SJSA1 (cell line): ENCODE measurements around the gene IL1RAP. TPM values are rescaled to one million over a fixed set of nuclear protein-coding genes. Genes with fewer than 3 reads are reported as not detected.
"Not testable (repeated sequence)": the region's sequence is repeated elsewhere in the genome, so short reads cannot be mapped to it uniquely, and the experiment has no call there.

ENCODE experiments used
- DNase-seq, 2 experiments: peaks; one replicate each; pipeline ENCODE4 v3.0.0-alpha.2; 2015 to 2020; ENCODE audit warnings: low spot score in 2 of 2, low read depth in 1 of 2
- H3K27ac ChIP-seq: fragments of 250-450 bp; sonication (Bioruptor Pico); 2 replicates; pipeline ENCODE4 v1.5.1; 2020; ENCODE audit warnings: mild to moderate bottlenecking, moderate library complexity
- H3K27me3 ChIP-seq: fragments of 250-450 bp; sonication (Bioruptor Pico); replicated peaks from 2 replicates; pipeline ENCODE4 v1.5.1; 2020; ENCODE audit warnings: mild to moderate bottlenecking, moderate library complexity
- H3K36me3 ChIP-seq: fragments of 250-450 bp; sonication (Bioruptor Pico); 2 replicates; pipeline ENCODE4 v1.5.1; 2020; ENCODE audit warnings: mild to moderate bottlenecking
- H3K4me1 ChIP-seq: fragments of 250-450 bp; sonication (Bioruptor Pico); replicated peaks from 2 replicates; pipeline ENCODE4 v1.6.1; 2021; ENCODE audit warnings: mild to moderate bottlenecking
- H3K4me3 ChIP-seq: fragments of 250-450 bp; sonication (Bioruptor Pico); 2 replicates; pipeline ENCODE4 v1.5.1; 2020; ENCODE audit warnings: mild to moderate bottlenecking
- H3K9me3 ChIP-seq: fragments of 250-450 bp; sonication (Bioruptor Pico); replicated peaks from 2 replicates; pipeline ENCODE4 v1.5.1; 2020; ENCODE audit warnings: mild to moderate bottlenecking
- total RNA-seq: library from RNA; depleted of rRNA; stranded (reverse); fragments of >200 nt; shearing (Covaris generic); gene quantifications from 2 replicates; pipeline ENCODE4 v1.2.3, GENCODE V29; 2014

IL1RAP gene
- total RNA-seq, 1 experiment from 2014 or later, result 29.6 TPM

GRCh38 chr3:190496859-190497258 lies 17.0 kb upstream of the IL1RAP start:
- H3K9me3 ChIP-seq, result no peaks in the 10 kb centered on the region
- no peak for DNase-seq
- no peak overlapping the region for H3K27ac ChIP-seq
- H3K4me3 ChIP-seq, result no peak overlapping the region
- no peaks in the 10 kb centered on the region for H3K4me1 ChIP-seq
- no peaks in the 10 kb centered on the region for H3K27me3 ChIP-seq
- H3K36me3 ChIP-seq, result no peaks in the 10 kb centered on the region

- Histone ChIP-seq H3K4me3 (no peak overlapping the region), H3K27ac (no peak overlapping the region), H3K27me3 (no peaks in the 10 kb centered on the region), H3K4me1 (no peaks in the 10 kb centered on the region), H3K36me3 (no peaks in the 10 kb centered on the region), H3K9me3 (no peaks in the 10 kb centered on the region)
- no peak for DNase-seq
Measured at GRCh38 chr3:190497811-190498210, 16.1 kb upstream of the IL1RAP start.

GRCh38 chr3:190498293-190498692 lies 15.6 kb upstream of the IL1RAP start:
- DNase-seq, result no peak
- Histone ChIP-seq H3K4me1 (no peaks in the 10 kb centered on the region), H3K27me3 (no peaks in the 10 kb centered on the region), H3K36me3 (no peaks in the 10 kb centered on the region), H3K27ac (no peak overlapping the region), H3K4me3 (no peak overlapping the region), H3K9me3 (no peaks in the 10 kb centered on the region)

GRCh38 chr3:190499122-190499521 lies 14.8 kb upstream of the IL1RAP start:
- no peak for DNase-seq
- H3K4me3 ChIP-seq, result no peak overlapping the region
- no peak overlapping the region for H3K27ac ChIP-seq
- no peaks in the 10 kb centered on the region for H3K36me3 ChIP-seq
- H3K27me3 ChIP-seq, result no peaks in the 10 kb centered on the region
- no peaks in the 10 kb centered on the region for H3K4me1 ChIP-seq
- H3K9me3 ChIP-seq, result no peaks in the 10 kb centered on the region

- DNase-seq, result no peak
- Histone ChIP-seq H3K9me3 (no peaks in the 10 kb centered on the region), H3K36me3 (no peaks in the 10 kb centered on the region), H3K4me1 (no peaks in the 10 kb centered on the region), H3K4me3 (no peak overlapping the region), H3K27ac (no peak overlapping the region), H3K27me3 (no peaks in the 10 kb centered on the region)
Measured at GRCh38 chr3:190502946-190503345, 10.9 kb upstream of the IL1RAP start.

- H3K4me3 ChIP-seq, result no peak overlapping the region
- H3K9me3 ChIP-seq, result no peaks in the 10 kb centered on the region
- no peaks in the 10 kb centered on the region for H3K36me3 ChIP-seq
- H3K4me1 ChIP-seq, result no peaks in the 10 kb centered on the region
- no peak overlapping the region for H3K27ac ChIP-seq
- no peaks in the 10 kb centered on the region for H3K27me3 ChIP-seq
- no peak for DNase-seq
Measured at GRCh38 chr3:190504354-190505125, 9.3 kb upstream of the IL1RAP start.

GRCh38 chr3:190505381-190506003 lies 8.4 kb upstream of the IL1RAP start:
- H3K4me3 ChIP-seq, result no peak overlapping the region
- H3K27me3 ChIP-seq, result no peaks in the 10 kb centered on the region
- H3K4me1 ChIP-seq, result no peaks in the 10 kb centered on the region
- H3K9me3 ChIP-seq, result no peaks in the 10 kb centered on the region
- H3K36me3 ChIP-seq, result no peaks in the 10 kb centered on the region
- no peak for DNase-seq
- H3K27ac ChIP-seq, result no peak overlapping the region

GRCh38 chr3:190506271-190506670 lies 7.6 kb upstream of the IL1RAP start:
- Histone ChIP-seq H3K4me3 (no peak overlapping the region), H3K4me1 (no peaks in the 10 kb centered on the region), H3K27me3 (no peaks in the 10 kb centered on the region), H3K27ac (no peak overlapping the region), H3K36me3 (no peaks in the 10 kb centered on the region), H3K9me3 (no peaks in the 10 kb centered on the region)
- no peak for DNase-seq

- Histone ChIP-seq H3K27me3 (no peaks in the 10 kb centered on the region), H3K4me1 (peaks cover 16% of the 10 kb centered on the region), H3K27ac (no peak overlapping the region), H3K9me3 (no peaks in the 10 kb centered on the region), H3K36me3 (peaks cover 5% of the 10 kb centered on the region; the same call in 1 of the 2 replicates), H3K4me3 (no peak overlapping the region)
- no peak for DNase-seq
Measured at GRCh38 chr3:190512666-190513065, 1.2 kb upstream of the IL1RAP start.

- Histone ChIP-seq H3K27me3 (no peaks in the 10 kb centered on the region), H3K9me3 (no peaks in the 10 kb centered on the region), H3K27ac (peak overlapping the region; percentile 18; the same call in 1 of the 2 replicates), H3K4me3 (peak overlapping the region; percentile 76), H3K4me1 (peaks cover 17% of the 10 kb centered on the region), H3K36me3 (peaks cover 8% of the 10 kb centered on the region; the same call in 1 of the 2 replicates)
- DNase-seq, result peak; percentile 43 to 57
Measured at GRCh38 chr3:190514413-190515153, 698 bp downstream of the IL1RAP start.

- no peak for DNase-seq
- Histone ChIP-seq H3K9me3 (no peaks in the 10 kb centered on the region), H3K4me1 (peaks cover 17% of the 10 kb centered on the region), H3K36me3 (peaks cover 10% of the 10 kb centered on the region), H3K27ac (no peak overlapping the region), H3K27me3 (no peaks in the 10 kb centered on the region), H3K4me3 (no peak overlapping the region)
Measured at GRCh38 chr3:190516416-190516815, 2.5 kb downstream of the IL1RAP start.

GRCh38 chr3:190517687-190518086 lies 3.8 kb downstream of the IL1RAP start:
- H3K27ac ChIP-seq, result no peak overlapping the region
- H3K4me3 ChIP-seq, result no peak overlapping the region
- no peaks in the 10 kb centered on the region for H3K27me3 ChIP-seq
- DNase-seq, result peak in 1 of 2 experiments; percentile 9
- H3K4me1 ChIP-seq, result peaks cover 17% of the 10 kb centered on the region
- no peaks in the 10 kb centered on the region for H3K9me3 ChIP-seq
- peaks cover 10% of the 10 kb centered on the region for H3K36me3 ChIP-seq

- peaks cover 10% of the 10 kb centered on the region for H3K36me3 ChIP-seq
- not testable (repeated sequence) for DNase-seq, H3K9me3 ChIP-seq, H3K27ac ChIP-seq, H3K27me3 ChIP-seq, H3K4me3 ChIP-seq
- peaks cover 12% of the 10 kb centered on the region for H3K4me1 ChIP-seq
Measured at GRCh38 chr3:190518531-190518930, 4.6 kb downstream of the IL1RAP start.

GRCh38 chr3:190519886-190520285 lies 6.0 kb downstream of the IL1RAP start:
- Histone ChIP-seq H3K9me3 (no peaks in the 10 kb centered on the region), H3K27me3 (no peaks in the 10 kb centered on the region), H3K4me1 (peaks cover 12% of the 10 kb centered on the region), H3K36me3 (peaks cover 10% of the 10 kb centered on the region), H3K27ac (no peak overlapping the region), H3K4me3 (no peak overlapping the region)
- no peak for DNase-seq
